ENCODE results near the gene PIGV. TPM values are rescaled to one million over a fixed set of nuclear protein-coding genes. Genes with fewer than 3 reads are reported as not detected.

PIGV gene
- total RNA-seq, 1 experiment from 2014 or later, result 9.9 TPM

GRCh38 chr1:26826261-26827105 is 38.7 kb downstream of the PIGV start, which contains the start of gene ZDHHC18:
Gene ZDHHC18, plus strand, starts transcription at chr1:26826688. Its CDS starts 117 bp downstream, at chr1:26826805.
- H3K27ac Mint-ChIP-seq (ENCODE audit: unreplicated experiment), result peak within 1 kb of the TSS; percentile 63
- CTCF ChIA-PET, result no interaction called here
- BruUV-seq (replicated peaks), result no TSS peak
- peak within 1 kb of the TSS; percentile 69 for H3K4me3 Mint-ChIP-seq (ENCODE audit: low read depth, unreplicated experiment)
- no peaks in the 10 kb centered on the region for H3K27me3 Mint-ChIP-seq (ENCODE audit: unreplicated experiment)
- DNase-seq, result peak; percentile 74
- H3K36me3 Mint-ChIP-seq (ENCODE audit: insufficient read depth, unreplicated experiment), result peaks cover 28% of the 10 kb centered on the region
- H3K9me3 Mint-ChIP-seq (ENCODE audit: low read depth, unreplicated experiment), result no peaks in the 10 kb centered on the region
- intact Hi-C loops (cut with micrococcal nuclease; ENCODE audit: unreplicated experiment), result no loop called here
- no peak for TF ChIP-seq CTCF (IDR thresholded peaks at IDR 0.05; ENCODE audit: unreplicated experiment)
- H3K4me1 Mint-ChIP-seq (ENCODE audit: low read depth, unreplicated experiment), result peaks cover 44% of the 10 kb centered on the region

GRCh38 chr1:26827106-26827604 is 39.4 kb downstream of the PIGV start:
- no peak for DNase-seq
- CTCF ChIA-PET, result interaction anchor here (1.5 kb wide), 1 partner anchor 22 kb away, joined by 3 read pairs; no protein-coding TSS in a partner anchor
- no peaks in the 10 kb centered on the region for H3K9me3 Mint-ChIP-seq (ENCODE audit: low read depth, unreplicated experiment)
- H3K4me1 Mint-ChIP-seq (ENCODE audit: low read depth, unreplicated experiment), result peaks cover 44% of the 10 kb centered on the region
- no peaks in the 10 kb centered on the region for H3K27me3 Mint-ChIP-seq (ENCODE audit: unreplicated experiment)
- H3K4me3 Mint-ChIP-seq (ENCODE audit: low read depth, unreplicated experiment), result peak overlapping the region; percentile 65
- TF ChIP-seq CTCF (IDR thresholded peaks at IDR 0.05; ENCODE audit: unreplicated experiment), result no peak
- H3K27ac Mint-ChIP-seq (ENCODE audit: unreplicated experiment), result peak overlapping the region; percentile 63
- H3K36me3 Mint-ChIP-seq (ENCODE audit: insufficient read depth, unreplicated experiment), result peaks cover 28% of the 10 kb centered on the region
- no TSS peak for BruUV-seq (replicated peaks)
- intact Hi-C loops (cut with micrococcal nuclease; ENCODE audit: unreplicated experiment), result no loop called here

- TSS peak; percentile 22 for BruUV-seq (replicated peaks)
- peak overlapping the region; percentile 63 for H3K27ac Mint-ChIP-seq (ENCODE audit: unreplicated experiment)
- H3K4me3 Mint-ChIP-seq (ENCODE audit: low read depth, unreplicated experiment), result peak overlapping the region; percentile 65
- intact Hi-C loops (cut with micrococcal nuclease; ENCODE audit: unreplicated experiment), result no loop called here
- no peaks in the 10 kb centered on the region for H3K27me3 Mint-ChIP-seq (ENCODE audit: unreplicated experiment)
- peaks cover 28% of the 10 kb centered on the region for H3K36me3 Mint-ChIP-seq (ENCODE audit: insufficient read depth, unreplicated experiment)
- no peak for DNase-seq
- peaks cover 44% of the 10 kb centered on the region for H3K4me1 Mint-ChIP-seq (ENCODE audit: low read depth, unreplicated experiment)
- no peak for TF ChIP-seq CTCF (IDR thresholded peaks at IDR 0.05; ENCODE audit: unreplicated experiment)
- CTCF ChIA-PET, result interaction anchor here (1.5 kb wide), 1 partner anchor 22 kb away, joined by 3 read pairs; no protein-coding TSS in a partner anchor
- no peaks in the 10 kb centered on the region for H3K9me3 Mint-ChIP-seq (ENCODE audit: low read depth, unreplicated experiment)
Observed at GRCh38 chr1:26827663-26828062, 39.9 kb downstream of the PIGV start.

GRCh38 chr1:26828411-26828991 is 40.8 kb downstream of the PIGV start:
- Mint-ChIP-seq H3K36me3 (ENCODE audit: insufficient read depth, unreplicated experiment) (peaks cover 28% of the 10 kb centered on the region), H3K4me1 (ENCODE audit: low read depth, unreplicated experiment) (peaks cover 44% of the 10 kb centered on the region), H3K4me3 (ENCODE audit: low read depth, unreplicated experiment) (peak overlapping the region; percentile 65), H3K9me3 (ENCODE audit: low read depth, unreplicated experiment) (no peaks in the 10 kb centered on the region), H3K27ac (ENCODE audit: unreplicated experiment) (no peak overlapping the region), H3K27me3 (ENCODE audit: unreplicated experiment) (no peaks in the 10 kb centered on the region)
- intact Hi-C loops (cut with micrococcal nuclease; ENCODE audit: unreplicated experiment), result no loop called here
- DNase-seq, result no peak
- no peak for TF ChIP-seq CTCF (IDR thresholded peaks at IDR 0.05; ENCODE audit: unreplicated experiment)
- CTCF ChIA-PET, result interaction anchor here (1.5 kb wide), 1 partner anchor 21 kb away, joined by 3 read pairs; no protein-coding TSS in a partner anchor
- BruUV-seq (replicated peaks), result no TSS peak
